ENCODE data around the gene PAM16. TPM values are rescaled to one million over a fixed set of nuclear protein-coding genes. Genes with fewer than 3 reads are reported as not detected.
A peak's percentile ranks its signal among the peaks of the same experiment; 100 is the strongest.

PAM16 gene
- total RNA-seq, 1 experiment from 2014 or later: 104 TPM

- ChIA-PET POLR2A (no interaction called here), CTCF (no interaction called here)
- in situ Hi-C loops (cut with HindIII; ENCODE audit: low pct_unique_long_range_greater_than_20kb, low sequenced_read_pairs): no loop called here
- no peaks in the 10 kb centered on the region for H3K36me3 ChIP-seq (ENCODE audit: control insufficient read depth, insufficient read depth, low read length)
- no peaks in the 10 kb centered on the region for H3K9me3 ChIP-seq (ENCODE audit: control insufficient read depth, insufficient read depth, low read depth, low read length)
- no TSS peak for BruUV-seq (replicated peaks)
- H3K27ac ChIP-seq (ENCODE audit: low read length): no peak overlapping the region
- TF ChIP-seq SIN3A (IDR thresholded peaks at IDR 0.05; ENCODE audit: borderline replicate concordance, insufficient read depth, low read depth, low read length) (no peak; the same call in 1 of the 2 replicates), REST (IDR thresholded peaks at IDR 0.05; ENCODE audit: insufficient read depth in 1 of 2, low read depth in 2 of 2, low read length in 1 of 2) (no peak), POLR2AphosphoS5 (IDR thresholded peaks at IDR 0.05; ENCODE audit: low read depth, low read length) (no peak; the same call in 1 of the 2 replicates)
- ATAC-seq (no peak), DNase-seq (ENCODE audit: low read depth, low spot score) (no peak)
- intact Hi-C loops (cut with micrococcal nuclease; ENCODE audit: unreplicated experiment): no loop called here
- H3K4me3 ChIP-seq (ENCODE audit: low read depth in 2 of 2, low read length in 2 of 2): no peak overlapping the region
- peaks cover 33% of the 10 kb centered on the region for H3K4me1 ChIP-seq (ENCODE audit: control insufficient read depth, insufficient read depth, low read length)
- H3K27me3 ChIP-seq (ENCODE audit: control insufficient read depth, insufficient read depth, low read length): no peaks in the 10 kb centered on the region
Measured at GRCh38 chr16:4384509-4384942, 33.4 kb upstream of the PAM16 start.

- BruUV-seq (replicated peaks): no TSS peak
- ATAC-seq (peak; percentile 3; the same call in 1 of the 2 replicates), DNase-seq (ENCODE audit: low read depth, low spot score) (no peak)
- no peaks in the 10 kb centered on the region for H3K27me3 ChIP-seq (ENCODE audit: control insufficient read depth, insufficient read depth, low read length)
- intact Hi-C loops (cut with micrococcal nuclease; ENCODE audit: unreplicated experiment): no loop called here
- H3K4me1 ChIP-seq (ENCODE audit: control insufficient read depth, insufficient read depth, low read length): peaks cover 40% of the 10 kb centered on the region
- ChIA-PET POLR2A (no interaction called here), CTCF (no interaction called here)
- no peak overlapping the region for H3K4me3 ChIP-seq (ENCODE audit: low read depth in 2 of 2, low read length in 2 of 2)
- no peaks in the 10 kb centered on the region for H3K9me3 ChIP-seq (ENCODE audit: control insufficient read depth, insufficient read depth, low read depth, low read length)
- no peaks in the 10 kb centered on the region for H3K36me3 ChIP-seq (ENCODE audit: control insufficient read depth, insufficient read depth, low read length)
- TF ChIP-seq TCF7L2 (IDR thresholded peaks at IDR 0.05; ENCODE audit: low read depth, low read length) (no peak), CTCF (IDR thresholded peaks at IDR 0.05) (no peak), POLR2AphosphoS5 (IDR thresholded peaks at IDR 0.05; ENCODE audit: low read depth, low read length) (peak; percentile 33; the same call in 1 of the 2 replicates)
- in situ Hi-C loops (cut with HindIII; ENCODE audit: low pct_unique_long_range_greater_than_20kb, low sequenced_read_pairs): no loop called here
- no peak overlapping the region for H3K27ac ChIP-seq (ENCODE audit: low read length)
Measured at GRCh38 chr16:4383591-4384444, 32.7 kb upstream of the PAM16 start.

- POLR2A ChIA-PET: no interaction called here
- Histone ChIP-seq H3K27me3 (ENCODE audit: control insufficient read depth, insufficient read depth, low read length) (no peaks in the 10 kb centered on the region), H3K4me1 (ENCODE audit: control insufficient read depth, insufficient read depth, low read length) (peaks cover 47% of the 10 kb centered on the region), H3K36me3 (ENCODE audit: control insufficient read depth, insufficient read depth, low read length) (no peaks in the 10 kb centered on the region), H3K27ac (ENCODE audit: low read length) (no peak overlapping the region), H3K9me3 (ENCODE audit: control insufficient read depth, insufficient read depth, low read depth, low read length) (no peaks in the 10 kb centered on the region), H3K4me3 (ENCODE audit: low read depth in 2 of 2, low read length in 2 of 2) (no peak overlapping the region)
- no peak for TF ChIP-seq POLR2AphosphoS5 (IDR thresholded peaks at IDR 0.05; ENCODE audit: low read depth, low read length)
- TF ChIP-seq CTCF (IDR thresholded peaks at IDR 0.05): no peak
- no peak for TF ChIP-seq REST (IDR thresholded peaks at IDR 0.05; ENCODE audit: insufficient read depth in 1 of 2, low read depth in 2 of 2, low read length in 1 of 2)
- no peak for TF ChIP-seq SIN3A (IDR thresholded peaks at IDR 0.05; ENCODE audit: borderline replicate concordance, insufficient read depth, low read depth, low read length)
- no peak for TF ChIP-seq TCF7L2 (IDR thresholded peaks at IDR 0.05; ENCODE audit: low read depth, low read length)
- intact Hi-C loops (cut with micrococcal nuclease; ENCODE audit: unreplicated experiment) (no loop called here), in situ Hi-C loops (cut with HindIII; ENCODE audit: low pct_unique_long_range_greater_than_20kb, low sequenced_read_pairs) (no loop called here)
- ATAC-seq: 0 out of 2 replicates have a peak, but pooled peaks have one; percentile 0
- CTCF ChIA-PET: no interaction called here
- BruUV-seq (replicated peaks): no TSS peak
- no peak for DNase-seq (ENCODE audit: low read depth, low spot score)
Measured at GRCh38 chr16:4382795-4383357, 31.8 kb upstream of the PAM16 start.

Data from Panc1 (cell line).